ENCODE measurements around the gene CATSPER3.

The CATSPER3 gene

DNA sequence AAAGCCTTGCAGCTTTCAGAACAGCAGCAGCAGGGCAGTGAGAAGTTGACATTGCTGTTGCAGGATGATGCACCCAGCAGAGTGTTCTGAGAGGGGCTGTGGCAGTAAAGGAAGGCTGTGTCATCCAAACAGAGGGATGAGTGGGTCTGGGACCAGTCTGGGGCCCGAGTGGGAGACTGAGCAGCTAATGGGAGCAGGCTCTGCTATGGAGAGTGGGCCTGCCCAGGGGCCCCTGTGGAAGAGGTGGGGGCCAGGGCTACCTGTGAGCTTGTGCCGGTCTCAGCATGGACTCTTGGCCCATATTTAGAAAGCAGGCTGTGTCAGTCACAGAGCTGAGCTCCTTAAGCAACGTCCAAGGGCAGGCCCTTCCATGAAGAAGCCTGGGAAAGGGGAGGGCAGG, 92.3 kb downstream of the CATSPER3 start:
- no peaks in the 10 kb centered on the region for H3K9me3 ChIP-seq (ENCODE audit: control insufficient read depth, low read length)
- DNase-seq (ENCODE audit: low read depth), result no peak
- H3K27me3 ChIP-seq (replicated peaks; ENCODE audit: control insufficient read depth, insufficient read depth, low read length), result peaks cover 57% of the 10 kb centered on the region
- no peak overlapping the region for H3K9ac ChIP-seq (ENCODE audit: low read length)
- H3K36me3 ChIP-seq (ENCODE audit: control insufficient read depth, insufficient read depth, low read length, severe bottlenecking), result no peaks in the 10 kb centered on the region
- H3K4me3 ChIP-seq (ENCODE audit: low read length), result no peak overlapping the region
- H3K4me1 ChIP-seq (ENCODE audit: control insufficient read depth, insufficient read depth, low read length), result no peaks in the 10 kb centered on the region

DNA sequence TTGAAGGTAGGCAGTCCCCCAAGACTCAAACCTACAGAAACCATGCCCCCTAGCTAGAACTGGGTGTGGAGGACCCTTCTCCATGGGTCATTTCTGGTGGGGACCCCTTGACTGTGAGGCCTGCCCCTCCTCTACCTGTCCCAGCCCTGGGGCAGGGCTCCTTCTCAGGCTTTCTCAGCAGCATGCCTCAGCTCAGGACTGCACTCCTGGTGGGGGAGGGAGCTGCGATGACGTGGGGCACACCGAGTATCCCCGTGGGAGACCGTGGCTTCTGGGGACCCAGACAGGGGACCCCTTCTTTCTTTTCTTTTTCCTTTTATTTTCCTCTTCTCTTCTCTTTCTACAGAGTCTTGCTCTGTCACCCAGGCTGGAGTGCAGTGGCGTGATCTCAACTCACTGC, 93.3 kb downstream of the CATSPER3 start:
- Histone ChIP-seq H3K4me3 (ENCODE audit: low read length) (no peak overlapping the region), H3K9me3 (ENCODE audit: control insufficient read depth, low read length) (no peaks in the 10 kb centered on the region), H3K9ac (ENCODE audit: low read length) (no peak overlapping the region), H3K4me1 (ENCODE audit: control insufficient read depth, insufficient read depth, low read length) (no peaks in the 10 kb centered on the region), H3K36me3 (ENCODE audit: control insufficient read depth, insufficient read depth, low read length, severe bottlenecking) (no peaks in the 10 kb centered on the region), H3K27me3 (replicated peaks; ENCODE audit: control insufficient read depth, insufficient read depth, low read length) (peaks cover 49% of the 10 kb centered on the region)
- no peak for DNase-seq (ENCODE audit: low read depth)

Data from adipocyte (in vitro differentiated cells).